BJ (cell line): ENCODE measurements around the gene BTBD16. TPM values are rescaled to one million over a fixed set of nuclear protein-coding genes. Genes with fewer than 3 reads are reported as not detected.

Experiments
- CTCF ChIA-PET: fragments of 350-600 bp; formaldehyde crosslinking; extraction: SDS; loops from one replicate; lab custom pipeline; 2021; ENCODE audit warnings: antibody characterized with exemption, inconsistent platforms; lab: Yijun Ruan, JAX
- POLR2A ChIA-PET: fragments of 300-600 bp; sonication (Branson Sonifier 250); formaldehyde crosslinking; extraction: SDS; loops from one replicate; lab custom pipeline; 2021; ENCODE audit warnings: antibody characterized with exemption; lab: Charles Lee
- DNase-seq: peaks from one replicate; pipeline ENCODE4 v3.0.0-alpha.2; 2011; ENCODE audit warnings: low read depth
- H3K27me3 ChIP-seq: 2 replicates; pipeline ENCODE4 v1.6.0; 2011; ENCODE audit warnings: low read length; ENCODE audit not compliant: control insufficient read depth, insufficient read depth
- H3K36me3 ChIP-seq: 2 replicates; pipeline ENCODE4 v1.5.1; 2011; ENCODE audit warnings: low read length; ENCODE audit not compliant: control insufficient read depth, insufficient read depth
- H3K4me3 ChIP-seq: 2 replicates; pipeline ENCODE4 v1.5.1; 2011; ENCODE audit warnings: low read depth, mild to moderate bottlenecking, control low read depth, low read length
- CTCF ChIP-seq: IDR thresholded peaks from 2 replicates; pipeline ENCODE4 v1.5.1; 2011; ENCODE audit warnings: low read depth, mild to moderate bottlenecking, control low read depth, inconsistent platforms, low read length, moderate library complexity; ENCODE audit not compliant: insufficient read depth
- polyA plus RNA-seq: library from polyadenylated mRNA; depleted of rRNA; stranded (reverse); fragments of >200 nt; gene quantifications from 2 replicates; pipeline ENCODE4 v1.2.3, GENCODE V29; 2011

The BTBD16 gene
- polyA plus RNA-seq, 1 experiment: not detected

GRCh38 chr10:122261584-122261983, 9.5 kb upstream of the BTBD16 start:
- no peak for DNase-seq
- ChIA-PET CTCF (no interaction called here), POLR2A (no interaction called here)
- H3K36me3 ChIP-seq: no peaks in the 10 kb centered on the region; the same call in 1 of the 2 replicates
- H3K27me3 ChIP-seq: no peaks in the 10 kb centered on the region
- TF ChIP-seq CTCF: no peak
- no peak overlapping the region for H3K4me3 ChIP-seq

GRCh38 chr10:122263971-122264370, 7.1 kb upstream of the BTBD16 start:
- H3K4me3 ChIP-seq: no peak overlapping the region
- POLR2A ChIA-PET: no interaction called here
- H3K27me3 ChIP-seq: no peaks in the 10 kb centered on the region
- TF ChIP-seq CTCF: no peak
- CTCF ChIA-PET: interaction anchor here (1.0 to 5.9 kb wide), 3 partner anchors 15 to 212 kb away, joined by 3 to 67 read pairs (median 7); no protein-coding TSS in a partner anchor
- no peaks in the 10 kb centered on the region for H3K36me3 ChIP-seq
- peak; percentile 63 for DNase-seq

GRCh38 chr10:122264436-122264835, 6.7 kb upstream of the BTBD16 start:
- DNase-seq: no peak
- TF ChIP-seq CTCF: no peak
- H3K27me3 ChIP-seq: no peaks in the 10 kb centered on the region
- no peaks in the 10 kb centered on the region for H3K36me3 ChIP-seq
- ChIA-PET POLR2A (no interaction called here), CTCF (interaction anchor here (0.9 to 5.9 kb wide), 4 partner anchors 14 to 212 kb away, joined by 3 to 67 read pairs (median 5); no protein-coding TSS in a partner anchor)
- H3K4me3 ChIP-seq: no peak overlapping the region

DNA sequence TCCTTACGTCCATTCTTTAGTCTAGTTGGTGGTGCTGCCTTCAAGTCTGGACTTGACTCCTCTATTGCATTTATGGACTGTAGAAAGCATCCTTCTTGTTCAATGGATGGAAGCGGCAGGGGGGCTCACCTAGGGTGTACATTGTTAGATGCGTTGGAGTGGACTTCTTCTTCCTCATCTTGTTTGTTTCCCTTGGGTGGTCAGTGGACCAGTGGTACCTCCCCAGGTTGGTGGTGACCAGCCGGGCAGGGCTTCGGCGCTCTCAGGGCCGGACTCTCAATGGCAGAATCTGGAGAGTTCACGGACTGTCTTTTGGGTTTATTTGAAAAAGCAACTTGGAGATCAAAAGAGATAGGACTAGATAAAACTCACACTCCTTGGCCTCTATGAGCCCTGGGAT, 6.2 kb upstream of the BTBD16 start:
- no peak for TF ChIP-seq CTCF
- no peaks in the 10 kb centered on the region for H3K36me3 ChIP-seq
- POLR2A ChIA-PET: no interaction called here
- H3K4me3 ChIP-seq: no peak overlapping the region
- no peaks in the 10 kb centered on the region for H3K27me3 ChIP-seq
- CTCF ChIA-PET: interaction anchor here (0.9 to 5.9 kb wide), 3 partner anchors 14 to 170 kb away, joined by 3 to 67 read pairs (median 7); no protein-coding TSS in a partner anchor
- no peak for DNase-seq

DNA sequence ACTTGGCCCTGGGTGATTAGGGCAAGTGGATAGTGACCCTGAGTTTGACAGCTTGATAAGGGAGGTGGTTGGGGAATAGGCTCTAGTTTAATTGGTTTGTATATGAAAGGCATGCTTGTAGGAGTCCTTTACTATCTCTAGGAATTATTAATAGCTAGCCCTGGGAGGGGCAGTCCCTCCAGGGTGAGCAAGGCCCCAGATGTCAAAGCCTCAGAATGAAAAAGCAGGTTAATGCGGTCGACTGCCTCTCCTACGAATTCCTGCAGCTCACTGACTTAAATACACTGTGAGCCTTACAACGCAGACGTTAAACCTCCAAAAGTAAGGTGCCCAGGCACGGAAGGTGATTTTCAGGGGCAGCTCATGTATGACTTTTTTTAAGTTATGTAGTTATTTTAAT, 5.2 kb upstream of the BTBD16 start:
- DNase-seq: no peak
- H3K4me3 ChIP-seq: no peak overlapping the region
- no peaks in the 10 kb centered on the region for H3K27me3 ChIP-seq
- ChIA-PET POLR2A (no interaction called here), CTCF (interaction anchor here (0.7 to 5.9 kb wide), 2 partner anchors 13 to 124 kb away, joined by 4 to 67 read pairs; no protein-coding TSS in a partner anchor)
- H3K36me3 ChIP-seq: no peaks in the 10 kb centered on the region
- TF ChIP-seq CTCF: no peak
